Activated naive CD4-positive, alpha-beta T cell treated with anti-CD3 and anti-CD28 coated beads, Interleukin-2, amount 50 U/mL, for 16 hours (primary cell): ENCODE data around the gene JMJD6.

Source experiments
- DNase-seq: peaks from one replicate; pipeline ENCODE4 v3.0.0-alpha.2; 2020

The JMJD6 gene

DNA sequence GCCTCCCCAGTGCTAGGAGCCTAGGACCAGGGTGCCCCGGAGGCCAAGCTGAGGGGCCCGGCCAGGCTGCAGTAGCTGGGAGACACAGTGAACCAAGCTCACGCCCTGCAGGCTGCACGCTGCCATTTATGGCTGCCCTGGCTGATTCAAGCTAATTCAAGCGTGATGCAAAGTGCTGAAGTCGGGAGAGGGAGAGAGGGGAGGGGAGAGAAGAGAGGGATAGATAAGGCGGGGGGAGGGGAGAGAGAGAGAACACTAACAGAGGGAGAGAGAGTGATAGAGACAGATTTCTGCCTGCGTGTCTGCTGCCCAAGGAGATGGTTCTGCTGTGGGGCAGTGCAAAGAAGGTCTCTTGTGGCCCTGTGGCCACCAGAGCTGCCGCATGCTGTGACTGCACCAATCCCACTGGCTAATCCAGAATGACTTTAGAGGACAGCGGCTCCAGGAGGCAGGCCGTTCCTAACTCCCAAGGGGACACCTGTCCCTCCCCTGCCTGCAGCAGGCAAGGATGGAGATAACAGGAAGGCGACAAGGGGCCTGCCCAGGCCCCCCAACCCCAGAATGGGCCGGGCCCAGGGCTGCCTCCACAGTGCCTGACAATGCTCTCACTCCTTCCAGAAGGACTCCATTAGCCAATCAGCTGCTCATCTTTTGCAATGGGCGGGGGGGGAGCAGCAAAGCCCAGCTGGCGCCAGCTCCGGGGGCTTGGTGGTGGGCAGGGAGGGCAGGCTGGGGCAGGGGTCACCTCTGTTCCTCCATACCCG, 28.5 kb downstream of the JMJD6 start:
- no peak for DNase-seq

DNA sequence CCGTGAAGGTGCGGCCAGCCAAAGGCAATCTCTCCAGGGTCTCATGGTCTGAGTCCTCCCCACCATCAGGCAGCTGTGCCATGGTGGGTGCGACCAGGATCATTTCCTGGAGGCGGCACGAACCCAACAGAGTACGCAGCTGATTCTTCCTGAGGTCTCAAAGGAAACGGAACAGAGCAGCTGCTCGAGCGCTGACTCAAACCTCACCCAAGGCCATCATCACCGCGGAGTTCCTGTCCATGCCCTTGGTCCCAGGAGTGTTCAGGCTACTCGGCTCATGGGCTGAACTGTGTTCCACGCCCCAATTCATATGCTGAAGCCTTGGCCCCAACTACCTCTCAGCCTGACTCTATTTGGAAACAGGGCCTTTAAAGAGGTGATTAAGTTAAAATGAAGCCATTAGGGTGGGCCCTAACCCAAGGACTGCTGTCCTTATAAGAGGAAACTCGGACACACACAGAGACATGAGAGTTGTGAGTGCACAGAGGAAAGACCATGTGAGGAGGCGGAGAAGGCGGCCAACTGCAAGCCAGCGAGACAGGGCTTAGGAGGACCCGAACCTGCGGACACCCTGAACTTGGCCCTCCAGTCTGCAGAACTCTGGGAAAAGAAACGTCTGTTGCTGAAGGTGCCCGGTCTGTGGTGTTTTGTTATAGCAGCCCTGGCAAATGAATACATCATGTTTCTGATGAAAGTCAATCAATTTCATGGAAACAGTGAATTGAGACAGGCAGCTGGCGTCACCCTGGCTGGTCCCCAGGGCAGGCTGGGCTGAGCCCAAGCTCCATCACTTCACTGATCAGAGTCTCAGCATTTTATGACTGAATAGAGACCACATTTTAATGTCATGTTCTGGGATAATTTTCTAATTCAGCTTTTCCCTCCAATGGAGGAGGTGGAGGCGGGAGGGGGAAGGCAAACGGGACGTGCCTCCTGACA, 29.4 kb downstream of the JMJD6 start:
- no peak for DNase-seq

DNA sequence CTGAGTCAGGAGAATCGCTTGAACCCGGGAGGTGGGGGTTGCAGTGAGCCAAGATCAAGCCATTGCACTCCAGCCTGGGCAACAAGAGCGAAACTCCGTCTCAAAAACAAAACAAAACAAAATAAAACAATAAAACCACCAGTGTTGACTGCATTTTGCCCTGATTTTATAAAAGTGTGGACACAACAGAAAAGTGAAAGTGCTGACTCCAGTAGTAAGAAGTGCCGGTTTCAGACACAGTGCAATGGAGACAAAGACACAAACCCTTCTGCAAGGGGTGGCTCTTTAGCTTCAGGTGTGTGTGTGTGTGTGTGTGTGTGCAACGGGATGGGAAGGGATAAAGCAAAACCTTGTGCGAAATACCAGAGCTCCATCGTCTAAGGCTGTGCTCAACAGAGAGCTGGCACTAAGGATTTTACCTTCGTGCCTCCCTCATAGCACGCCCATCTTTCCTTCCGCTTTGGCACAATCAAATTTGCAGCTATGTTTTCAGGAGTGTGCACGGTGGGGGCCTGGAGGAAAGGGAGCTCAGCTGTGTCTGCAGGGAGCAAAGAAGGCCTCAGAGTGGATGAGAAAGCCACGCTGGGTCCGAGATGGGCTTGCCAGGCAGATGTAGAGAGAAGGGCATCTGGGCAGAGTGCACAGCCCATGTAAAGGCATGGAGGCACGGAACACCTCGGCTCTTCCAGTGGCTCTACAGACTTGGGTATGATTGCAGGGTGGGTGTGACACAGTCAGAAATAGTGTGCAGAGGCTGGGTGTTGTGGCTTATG, 31.2 kb downstream of the JMJD6 start:
- DNase-seq: no peak

DNA sequence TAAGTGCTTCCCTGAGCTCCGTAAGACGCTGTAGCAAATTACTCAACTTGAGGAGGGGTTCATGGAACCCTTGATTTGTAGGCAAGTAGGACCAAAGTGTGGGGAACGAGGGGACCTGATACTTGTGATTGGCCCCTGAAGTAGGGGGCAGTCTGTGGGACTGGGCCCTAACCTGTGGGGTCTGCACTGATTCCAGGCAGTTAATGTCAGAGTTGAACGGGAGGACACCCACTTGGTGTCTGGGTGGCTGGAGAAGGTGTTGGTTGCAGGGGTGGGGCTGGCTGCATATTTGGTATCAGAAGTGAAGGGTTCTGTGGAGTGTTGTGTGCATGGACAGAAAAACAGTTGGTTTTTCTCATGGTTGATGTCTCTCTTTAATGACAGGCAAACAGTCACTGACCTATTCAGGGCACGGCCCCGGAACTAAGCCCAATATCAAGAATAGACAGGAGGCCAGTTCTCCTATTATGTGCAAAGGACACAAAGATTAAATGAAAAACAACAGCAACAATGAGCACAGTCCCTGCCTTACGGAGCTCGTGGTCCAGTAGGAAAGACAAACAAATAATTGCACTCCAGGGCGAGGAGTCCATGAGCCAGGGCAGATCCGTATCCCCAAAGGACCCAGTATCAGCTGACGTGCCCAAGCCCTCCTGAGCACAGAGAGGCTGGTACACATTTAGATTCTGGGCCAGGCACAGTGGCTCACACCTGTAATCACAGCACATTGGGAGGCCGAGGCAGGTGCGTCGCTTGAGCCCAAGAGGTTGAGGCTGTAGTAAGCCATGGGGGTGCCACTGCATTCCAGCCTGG, 34.8 kb downstream of the JMJD6 start:
- DNase-seq: no peak

DNA sequence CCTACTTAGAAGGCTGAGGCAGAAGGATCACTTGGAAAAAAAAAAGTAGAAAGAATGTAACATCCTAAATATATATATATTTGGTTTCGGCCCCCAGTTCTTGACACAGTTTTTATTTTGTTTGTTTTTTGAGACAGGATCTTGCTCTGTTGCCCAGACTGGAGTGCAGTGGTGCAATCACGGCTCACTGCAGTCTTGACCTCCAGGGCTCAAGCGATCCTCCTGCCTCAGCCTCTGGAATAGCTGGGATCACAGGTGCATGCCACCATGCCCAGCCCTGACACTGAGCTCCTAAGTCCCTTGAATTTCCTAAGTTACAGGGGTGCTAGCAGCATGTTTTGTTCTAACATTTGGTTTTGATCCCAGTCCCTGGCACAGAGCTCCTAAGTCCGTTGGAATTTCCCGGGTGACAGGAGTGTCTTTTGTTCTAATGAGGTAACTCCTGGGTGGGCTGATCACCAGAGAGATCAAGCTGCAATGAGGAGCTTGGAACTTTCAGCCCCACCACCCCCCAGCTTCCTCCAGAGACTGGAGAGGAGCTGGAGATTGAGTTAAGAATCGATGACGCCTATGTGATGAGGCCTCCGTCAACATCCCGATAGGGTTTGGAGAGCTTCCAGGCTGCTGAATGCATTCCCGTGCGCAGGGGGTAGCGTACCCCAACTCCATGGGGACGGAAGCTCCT, 35.7 kb downstream of the JMJD6 start:
- DNase-seq: no peak

DNA sequence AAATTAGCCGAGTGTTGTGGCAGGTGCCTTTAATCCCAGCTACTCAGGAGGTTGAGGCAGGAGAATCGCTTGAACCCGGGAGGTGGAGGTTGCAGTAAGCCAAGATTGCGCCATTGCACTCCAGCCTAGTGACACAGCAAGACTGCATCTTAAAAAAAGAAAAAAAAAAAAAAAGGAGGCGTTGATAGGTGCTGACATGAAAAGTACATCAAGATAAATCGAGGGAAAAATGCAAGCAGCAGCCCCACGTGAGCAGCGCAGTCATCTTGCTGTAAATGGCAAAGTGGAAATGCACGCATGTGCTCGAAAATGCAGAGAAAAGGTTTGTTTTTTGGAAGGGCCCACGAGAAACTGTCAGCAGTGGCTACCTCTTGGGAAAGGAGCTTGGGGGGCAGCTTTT, 36.5 kb downstream of the JMJD6 start:
- DNase-seq: no peak

DNA sequence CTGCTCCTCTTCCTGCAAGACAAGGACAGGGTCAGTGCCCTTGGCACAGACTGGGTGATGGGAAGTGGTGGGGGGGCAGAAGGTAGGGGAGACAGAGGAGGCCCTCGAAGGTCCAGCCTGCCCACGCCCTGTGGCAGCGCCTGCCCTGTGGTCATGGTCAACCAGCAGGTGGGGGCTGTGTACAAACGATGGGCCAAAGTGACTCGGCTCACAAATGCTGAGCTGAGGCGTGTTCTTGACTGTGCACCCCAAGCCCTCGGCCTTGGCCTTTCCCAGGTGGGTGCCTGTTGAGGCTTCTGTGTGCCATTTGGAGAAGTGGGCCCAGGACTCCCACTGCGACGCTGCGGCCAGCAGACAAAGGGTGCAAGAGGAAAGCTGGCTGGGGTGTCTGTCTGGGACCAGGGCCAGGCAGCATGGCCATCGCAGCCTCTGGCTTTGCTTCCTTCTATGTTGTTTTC, 38.2 kb downstream of the JMJD6 start:
- no peak for DNase-seq

DNA sequence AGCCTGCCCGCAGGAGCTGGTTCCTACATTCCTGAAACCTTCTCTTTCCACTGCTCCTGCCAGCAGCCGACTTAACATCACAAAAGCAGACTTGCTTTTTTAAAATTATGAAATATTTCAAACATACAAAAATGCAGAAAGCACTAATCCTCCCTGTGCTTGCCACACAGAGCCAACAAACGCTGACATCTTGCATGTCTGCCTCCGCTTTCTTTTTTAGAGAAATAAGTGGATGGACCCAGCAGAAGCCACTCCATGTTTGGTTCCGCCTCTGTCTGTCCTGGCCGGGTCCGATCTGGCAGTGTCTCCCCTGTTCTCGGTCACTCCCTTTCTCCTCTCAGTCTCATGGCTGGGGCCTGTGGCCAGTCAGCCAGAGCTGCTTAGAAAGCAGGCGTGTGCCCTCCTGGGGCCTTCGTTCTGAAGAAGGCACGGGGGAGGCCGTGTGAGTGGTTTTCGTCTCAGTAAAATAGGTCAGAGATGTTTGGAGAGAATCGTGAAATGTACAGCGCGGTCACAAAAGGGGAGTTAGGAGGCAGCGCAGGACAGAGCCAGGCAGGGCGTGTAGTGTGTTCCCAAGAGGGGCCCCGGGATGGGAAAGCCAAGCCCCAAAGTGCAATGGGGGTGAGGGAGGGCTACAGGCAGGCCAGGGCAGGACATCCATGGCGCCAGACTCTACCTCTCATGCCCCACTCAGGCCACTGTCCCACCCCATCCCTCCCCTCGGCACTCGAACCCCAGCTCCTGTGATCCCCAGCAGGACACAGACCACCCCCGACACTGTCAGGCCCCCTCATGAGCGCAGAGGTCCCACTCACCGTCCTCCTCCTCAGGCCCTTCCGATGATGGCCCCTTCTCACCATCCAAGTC, 38.9 kb downstream of the JMJD6 start:
- DNase-seq: no peak

DNA sequence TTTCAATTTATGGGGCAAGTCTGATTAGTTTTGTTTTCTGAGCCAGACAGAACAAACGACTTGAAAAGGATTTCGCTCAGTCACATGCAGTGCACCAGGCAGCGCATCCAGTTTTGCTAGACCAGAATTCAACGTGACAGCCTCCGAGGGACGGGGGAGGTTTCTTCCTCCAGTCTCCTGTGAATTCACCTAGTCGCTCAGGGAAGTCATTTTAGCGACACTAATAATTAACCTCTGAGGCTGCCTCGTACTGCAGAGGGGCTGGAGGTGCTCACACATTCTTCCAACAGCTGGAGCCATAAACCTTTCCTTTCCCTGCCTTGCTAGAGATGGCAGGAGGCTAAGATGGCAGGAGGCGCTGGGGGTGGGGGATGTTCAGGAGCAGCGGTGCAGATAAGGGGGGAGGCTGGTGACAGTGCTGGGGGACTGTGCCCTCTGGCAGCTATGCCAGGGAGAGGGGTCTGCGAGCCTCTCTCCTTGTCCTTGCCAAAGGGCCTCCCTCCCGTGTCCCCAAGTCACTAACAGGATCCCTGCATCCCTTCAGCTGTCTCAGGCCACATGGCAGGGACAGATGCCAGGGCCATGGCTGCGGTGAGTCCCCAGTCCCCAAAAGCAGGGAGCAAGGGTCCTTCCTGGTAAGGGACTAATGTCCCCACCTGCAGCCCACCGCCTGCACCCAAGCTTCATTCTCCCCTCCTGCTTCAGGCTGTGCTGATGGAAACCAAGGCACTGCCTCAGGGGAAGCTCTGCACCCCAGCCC, 39.7 kb downstream of the JMJD6 start:
- no peak for DNase-seq

DNA sequence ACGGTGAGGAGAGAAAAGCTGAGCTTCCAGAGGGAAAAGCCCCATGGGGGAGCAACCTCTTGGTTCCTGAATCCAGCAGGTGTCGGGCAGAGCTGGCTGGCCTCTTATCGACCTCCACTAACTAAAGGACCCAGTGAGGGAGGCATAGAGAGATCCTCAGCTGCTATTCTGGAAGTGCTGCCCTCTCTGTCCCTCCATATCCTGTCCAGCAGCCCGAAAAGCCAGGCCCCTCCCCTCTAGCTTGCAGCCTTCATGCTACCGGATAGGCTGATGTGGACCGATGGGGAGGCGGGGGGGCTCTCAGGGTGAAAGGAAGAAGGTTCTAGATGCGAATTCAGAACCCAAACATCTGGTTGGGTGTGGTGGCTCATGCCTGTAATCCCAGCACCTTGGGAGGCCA, 40.6 kb downstream of the JMJD6 start:
- DNase-seq: no peak

DNA sequence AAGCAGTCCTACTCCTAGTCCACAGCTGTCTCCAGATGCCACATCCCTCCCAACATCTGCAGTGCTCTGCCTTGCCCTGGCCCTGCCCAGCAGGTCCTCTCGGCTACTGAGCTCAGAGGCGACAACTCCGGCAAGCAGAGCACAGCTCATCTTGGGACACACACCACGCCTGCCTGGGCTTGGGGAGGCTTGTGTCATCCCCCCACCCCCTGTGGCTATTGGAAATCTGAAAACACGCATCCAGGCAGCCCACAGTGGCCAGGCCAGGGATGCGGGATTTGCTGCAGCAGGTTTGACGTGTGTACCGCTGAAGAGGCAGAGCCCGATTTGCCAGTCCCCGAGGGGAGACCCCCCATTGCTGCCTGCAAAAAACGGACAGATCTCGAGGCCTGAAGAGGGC, 41.0 kb downstream of the JMJD6 start:
- no peak for DNase-seq

DNA sequence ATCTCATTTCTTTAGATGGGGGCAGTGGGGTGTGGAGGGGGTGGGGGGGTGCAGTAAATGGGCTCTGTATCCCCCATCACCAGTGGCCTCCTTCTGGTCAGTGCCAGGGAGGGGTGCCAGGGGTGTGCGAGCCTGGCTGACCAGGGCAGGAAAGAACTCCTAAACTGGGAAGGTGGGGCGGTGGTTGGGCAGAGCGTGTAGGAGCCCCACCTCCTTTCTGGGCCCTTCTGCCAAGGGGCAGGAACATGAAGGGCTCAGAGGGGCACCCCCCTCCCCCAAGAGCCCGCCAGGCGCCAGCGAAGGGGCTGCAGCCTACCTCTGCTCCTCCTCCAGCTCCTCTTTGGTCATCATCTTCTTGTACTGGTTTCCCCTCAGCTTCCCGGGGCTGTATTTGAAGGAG, 41.6 kb downstream of the JMJD6 start:
- no peak for DNase-seq

DNA sequence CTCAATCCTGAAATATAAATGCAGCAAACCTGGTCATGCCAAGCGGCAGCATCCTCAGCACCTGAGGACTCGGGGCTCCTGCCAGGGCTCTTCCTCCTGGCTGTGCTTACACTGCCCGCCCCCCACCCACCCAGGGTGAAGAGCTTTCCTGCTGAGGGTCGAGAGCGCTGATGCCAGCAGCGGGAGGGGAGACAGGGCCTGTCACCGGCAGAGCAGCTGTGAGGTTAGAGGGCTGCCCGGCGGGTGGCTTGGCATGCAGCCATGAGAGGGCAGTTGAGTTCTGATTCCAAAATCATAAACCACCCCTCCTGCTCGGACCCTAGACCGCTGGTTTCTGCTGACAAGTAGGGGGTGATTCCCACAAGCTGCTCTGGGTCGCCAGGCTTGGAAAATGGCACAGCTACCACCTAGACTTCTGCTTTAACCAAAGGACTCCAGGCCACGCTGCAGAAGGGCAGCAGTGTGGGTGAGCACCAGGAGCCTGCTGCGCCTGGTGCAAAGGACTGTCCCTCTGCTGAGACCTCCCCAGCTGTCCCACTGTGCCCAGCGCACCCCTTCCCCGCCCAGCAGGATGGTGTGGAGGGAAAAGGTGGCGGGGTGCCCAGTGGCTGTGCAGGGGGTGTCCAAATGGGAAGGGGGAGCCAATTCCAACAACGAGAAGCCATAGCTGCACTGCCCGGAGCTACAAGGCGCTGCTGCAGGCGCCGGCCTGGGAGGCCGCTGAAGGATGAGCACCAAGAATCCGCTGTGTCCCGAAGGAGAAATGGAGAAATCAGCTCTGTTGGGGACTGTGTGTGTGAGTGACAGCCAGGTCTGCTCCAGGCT, 42.3 kb downstream of the JMJD6 start:
- DNase-seq: no peak

DNA sequence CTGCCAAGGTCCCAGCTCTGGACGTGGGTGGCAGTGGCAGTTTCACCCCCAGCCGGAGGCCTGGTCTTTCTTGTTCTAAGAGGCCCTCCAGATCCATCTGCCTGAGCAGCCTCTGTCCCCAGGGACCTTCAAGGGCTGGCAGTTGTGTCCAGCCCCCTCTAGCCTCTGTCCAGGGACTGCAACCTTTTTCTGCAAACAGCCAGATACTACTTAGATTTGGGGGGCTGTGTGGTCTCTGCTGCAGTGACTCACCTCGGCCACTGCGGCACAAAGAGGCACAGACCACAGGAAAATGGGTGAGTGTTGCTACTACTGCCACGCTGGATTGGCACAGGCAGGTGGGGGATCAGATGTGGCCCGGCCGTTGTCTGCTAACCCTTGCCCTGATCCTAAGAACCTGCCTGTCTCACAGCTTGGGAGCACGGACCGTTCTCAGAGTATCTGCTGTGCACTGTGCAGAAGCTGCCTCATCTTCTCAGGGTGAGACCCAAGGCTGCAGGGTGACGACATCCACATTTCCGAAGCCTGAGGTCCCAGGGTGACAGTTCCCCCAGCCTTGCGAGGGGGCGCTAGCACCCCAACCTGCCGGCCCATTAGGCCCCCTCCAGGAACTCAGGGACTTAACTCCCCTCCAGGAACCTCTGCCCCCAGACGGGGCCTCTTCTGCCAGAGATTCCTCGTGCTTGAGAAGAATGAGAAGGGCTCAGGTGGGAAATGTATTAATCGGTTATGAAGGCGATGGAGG, 43.2 kb downstream of the JMJD6 start:
- DNase-seq: no peak

DNA sequence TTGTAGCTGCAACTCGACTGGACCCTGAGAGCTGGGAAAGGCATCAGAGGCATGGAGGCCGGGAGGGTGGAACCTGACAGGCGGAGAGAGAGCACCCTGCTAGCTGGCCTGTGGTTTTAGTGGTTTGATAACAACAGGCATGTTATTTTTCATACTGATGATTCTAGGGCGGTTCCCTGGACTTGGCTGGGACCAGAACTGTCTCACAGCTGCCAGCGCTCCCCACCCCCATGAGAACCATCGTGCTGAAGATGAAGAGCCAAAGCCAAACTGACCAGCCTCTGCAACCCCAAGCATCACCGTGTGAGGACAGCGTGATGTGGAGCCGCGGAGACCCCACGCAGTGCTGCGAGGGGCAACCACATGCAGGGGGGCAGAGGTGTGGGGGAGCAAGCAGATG, 44.1 kb downstream of the JMJD6 start:
- no peak for DNase-seq

DNA sequence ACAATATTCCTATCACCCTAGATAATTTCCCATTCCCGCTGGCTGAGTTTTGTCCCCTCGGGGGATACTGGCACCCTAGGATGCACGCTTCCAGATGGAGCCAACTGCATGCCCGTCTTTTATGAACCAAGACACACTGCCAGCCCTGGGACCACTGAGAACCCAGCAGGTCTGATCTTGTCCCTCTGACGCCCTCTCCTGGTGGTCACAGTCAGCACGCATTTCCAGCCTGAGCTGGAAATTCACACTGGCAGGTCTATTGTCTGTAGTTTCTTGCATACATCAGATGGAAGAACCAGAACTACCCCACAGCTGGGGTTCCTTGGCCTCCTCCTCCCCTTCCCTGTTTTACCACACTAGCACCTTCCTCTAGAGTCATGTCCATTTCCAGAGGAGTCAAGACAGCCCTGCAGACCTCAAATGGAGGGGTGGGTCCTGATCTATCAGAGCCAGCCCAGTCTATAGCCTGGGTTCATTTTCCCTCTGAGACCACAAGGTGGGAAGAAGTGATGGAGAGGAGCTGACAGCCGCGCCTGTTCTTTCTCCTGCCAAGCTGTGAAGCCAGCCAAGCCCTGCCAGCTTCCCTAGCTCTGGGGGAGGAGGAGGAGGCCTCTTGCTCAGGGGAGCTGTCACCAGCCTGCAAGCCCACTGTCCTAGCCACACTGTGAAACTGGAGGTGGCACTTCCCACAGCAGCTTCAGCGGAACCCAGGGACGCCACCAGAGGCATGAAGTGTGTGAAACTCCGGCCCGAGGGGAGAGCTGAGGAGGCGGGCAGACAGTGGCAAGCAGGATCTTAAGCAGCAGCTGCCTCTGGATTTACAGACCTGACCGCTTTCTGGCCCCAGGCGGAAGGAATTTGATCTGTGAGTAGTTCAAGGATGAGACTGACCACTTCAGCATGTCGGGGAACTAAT, 44.9 kb downstream of the JMJD6 start:
- DNase-seq: peak; percentile 63

DNA sequence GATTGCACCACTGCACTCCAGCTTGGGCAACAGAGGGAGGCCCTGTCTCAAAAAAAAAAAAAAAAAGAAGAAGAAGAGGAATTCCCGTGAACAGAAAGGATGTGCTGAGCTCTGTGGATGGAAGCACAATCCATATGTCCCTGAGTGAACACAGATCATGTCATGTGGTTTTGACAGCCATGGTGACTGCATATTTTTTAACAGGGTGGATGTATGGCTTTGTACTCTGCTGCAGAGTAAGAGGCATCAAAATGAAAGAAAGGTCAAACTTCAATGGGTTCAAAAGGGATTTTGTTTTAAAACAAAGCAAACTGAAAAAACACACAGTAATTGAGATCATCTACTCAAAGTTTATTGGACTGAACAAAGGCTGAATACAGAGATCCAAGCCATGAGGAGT, 47.2 kb downstream of the JMJD6 start:
- no peak for DNase-seq
